GM12801 (cell line): ENCODE results near the gene SEMA3G.

Experiments used
- TF ChIP-seq, protein P1 (sequence below): IDR thresholded peaks from one replicate; pipeline ENCODE4 v1.5.1; 2011; ENCODE audit warnings: control low read depth; ENCODE audit not compliant: insufficient read length; ENCODE audit errors: extremely low read depth

The SEMA3G gene

DNA sequence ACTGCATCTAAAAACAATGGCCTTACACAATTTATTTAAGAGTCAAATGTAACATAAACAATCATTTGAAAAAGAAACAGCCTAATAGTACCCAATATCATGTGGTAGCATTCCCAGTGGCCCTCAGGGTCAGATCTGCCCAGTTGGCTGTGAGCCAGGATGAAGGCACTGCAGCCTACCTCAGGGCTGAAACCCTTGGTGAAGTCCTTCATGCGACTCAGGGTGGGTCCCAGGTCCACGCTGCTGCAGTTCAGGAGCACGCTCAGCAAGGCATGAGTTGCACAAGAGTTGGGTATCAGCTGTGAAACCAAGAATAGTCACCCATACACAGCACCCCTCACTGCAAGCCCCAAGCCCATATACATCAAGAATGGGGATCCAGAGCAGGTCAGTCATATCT lies 37.1 kb downstream of the SEMA3G start:
- TF ChIP-seq, protein P1, sequence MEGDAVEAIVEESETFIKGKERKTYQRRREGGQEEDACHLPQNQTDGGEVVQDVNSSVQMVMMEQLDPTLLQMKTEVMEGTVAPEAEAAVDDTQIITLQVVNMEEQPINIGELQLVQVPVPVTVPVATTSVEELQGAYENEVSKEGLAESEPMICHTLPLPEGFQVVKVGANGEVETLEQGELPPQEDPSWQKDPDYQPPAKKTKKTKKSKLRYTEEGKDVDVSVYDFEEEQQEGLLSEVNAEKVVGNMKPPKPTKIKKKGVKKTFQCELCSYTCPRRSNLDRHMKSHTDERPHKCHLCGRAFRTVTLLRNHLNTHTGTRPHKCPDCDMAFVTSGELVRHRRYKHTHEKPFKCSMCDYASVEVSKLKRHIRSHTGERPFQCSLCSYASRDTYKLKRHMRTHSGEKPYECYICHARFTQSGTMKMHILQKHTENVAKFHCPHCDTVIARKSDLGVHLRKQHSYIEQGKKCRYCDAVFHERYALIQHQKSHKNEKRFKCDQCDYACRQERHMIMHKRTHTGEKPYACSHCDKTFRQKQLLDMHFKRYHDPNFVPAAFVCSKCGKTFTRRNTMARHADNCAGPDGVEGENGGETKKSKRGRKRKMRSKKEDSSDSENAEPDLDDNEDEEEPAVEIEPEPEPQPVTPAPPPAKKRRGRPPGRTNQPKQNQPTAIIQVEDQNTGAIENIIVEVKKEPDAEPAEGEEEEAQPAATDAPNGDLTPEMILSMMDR: no peak

- TF ChIP-seq, protein P1: no peak
Measured at GRCh38 chr3:52406791-52407510, 38.0 kb downstream of the SEMA3G start.

DNA sequence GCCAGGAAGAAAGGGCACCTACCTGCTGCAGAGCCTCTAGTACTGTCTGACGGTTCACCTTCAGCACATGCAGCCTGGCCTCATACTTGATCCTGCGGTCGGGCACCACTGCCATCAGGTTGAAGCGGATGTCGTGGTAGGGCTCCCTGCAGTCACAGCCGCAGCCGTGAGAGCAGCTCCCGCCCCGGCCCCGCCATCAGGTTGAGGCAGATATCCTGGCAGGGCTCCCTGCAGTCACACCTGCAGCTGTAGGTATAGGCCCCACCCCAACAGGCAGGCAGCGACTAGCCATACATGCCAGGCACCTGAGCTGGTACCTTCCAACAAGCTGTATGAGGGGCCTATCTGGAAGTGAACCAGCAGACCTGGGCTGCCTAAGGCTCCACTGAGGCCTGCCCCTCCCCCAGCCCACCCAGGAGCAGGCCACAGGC lies 38.7 kb downstream of the SEMA3G start:
- TF ChIP-seq, protein P1: no peak

DNA sequence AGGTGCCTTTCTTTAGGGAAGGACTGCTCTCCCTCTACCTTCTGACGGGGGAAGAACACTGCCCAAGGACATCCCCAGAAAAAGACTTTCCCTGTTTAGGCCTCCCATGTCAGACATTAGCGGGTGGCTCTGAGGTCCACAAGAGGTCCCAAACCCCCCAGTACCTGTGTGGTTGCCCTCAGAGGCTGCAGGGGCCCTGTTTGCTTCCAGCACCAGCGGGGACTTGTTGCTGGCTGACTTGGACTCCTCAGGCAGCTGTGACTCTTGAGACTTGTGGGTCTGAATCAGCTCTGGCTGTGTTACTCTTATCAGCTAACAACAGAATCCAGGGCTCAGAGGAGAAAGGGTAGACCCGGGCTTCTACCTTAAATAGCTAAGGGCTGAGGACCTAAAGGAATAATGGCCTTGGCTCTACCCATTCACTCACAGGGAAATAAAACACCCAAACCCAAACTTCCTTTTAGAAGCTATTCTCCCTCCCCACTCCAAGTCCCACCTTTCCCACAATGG lies 39.2 kb downstream of the SEMA3G start:
- TF ChIP-seq, protein P1: no peak

DNA sequence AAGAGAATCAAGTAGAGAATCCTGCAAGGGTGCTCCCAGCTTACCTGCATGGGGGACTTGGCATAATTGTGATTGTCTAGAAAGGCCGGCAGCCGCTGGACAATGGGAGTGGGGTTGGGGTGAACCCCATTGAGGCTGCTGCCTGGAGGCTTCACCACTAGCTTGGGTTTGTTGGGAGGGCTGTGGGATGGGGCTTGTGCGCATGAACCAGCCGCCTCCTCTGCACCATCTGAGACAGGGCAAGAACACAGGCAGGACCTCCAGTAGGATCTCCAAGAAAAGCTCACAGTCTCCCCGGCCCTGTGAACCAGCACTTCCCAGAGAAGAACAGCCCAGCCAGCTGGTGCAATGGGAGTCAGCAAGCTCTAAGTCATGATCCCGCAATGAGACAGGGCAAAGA lies 39.8 kb downstream of the SEMA3G start:
- TF ChIP-seq, protein P1: no peak

DNA sequence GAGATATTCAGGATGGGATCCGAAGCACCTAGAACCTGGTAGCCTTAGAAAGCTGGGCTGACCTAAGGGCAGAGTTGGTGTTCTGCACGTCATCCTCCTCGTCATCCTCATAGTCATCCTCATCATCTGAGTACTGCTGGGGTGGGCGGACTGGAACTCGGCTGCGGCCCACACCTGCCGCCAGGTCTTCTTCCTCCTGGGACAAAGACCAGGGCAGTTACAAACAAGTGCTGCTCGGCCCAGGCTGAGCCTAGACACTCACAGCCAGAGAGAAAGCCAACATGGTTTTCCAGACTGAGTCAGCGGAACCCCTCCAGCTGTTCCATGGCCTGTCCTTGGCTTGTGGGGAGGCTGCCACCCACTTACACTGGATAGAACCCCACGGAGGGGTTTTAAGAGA lies 40.5 kb downstream of the SEMA3G start:
- TF ChIP-seq, protein P1: no peak

DNA sequence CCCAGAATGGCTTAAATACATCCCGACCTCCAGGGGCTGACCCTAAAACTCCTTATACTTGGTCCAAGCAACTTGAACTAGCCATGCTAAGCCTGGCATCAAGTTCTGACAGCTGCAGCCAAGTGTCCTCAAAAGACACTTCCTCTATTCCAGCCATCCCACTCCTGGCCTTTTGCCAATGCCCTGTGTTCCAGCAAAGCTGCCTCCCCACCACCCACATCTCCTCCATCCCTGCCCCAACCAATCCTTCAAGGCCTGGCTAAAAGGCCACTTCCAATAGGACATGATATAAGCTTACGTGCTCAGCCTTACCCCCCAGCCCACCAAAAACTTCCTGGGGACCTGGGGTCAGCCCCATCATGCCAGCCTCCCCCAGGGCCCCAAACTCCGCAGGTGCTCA lies 40.9 kb downstream of the SEMA3G start:
- TF ChIP-seq, protein P1: no peak
